HEK293T (cell line): ENCODE data around the gene SLC6A7.

ENCODE experiments used
- ARNT ChIP-seq: fragments of 450-650 bp; IDR thresholded peaks from 2 replicates; pipeline ENCODE4 v1.6.1; 2017; ENCODE audit warnings: mild to moderate bottlenecking
- BHLHE40 ChIP-seq: fragments of 450-650 bp; IDR thresholded peaks from 2 replicates; pipeline ENCODE4 v1.6.1; 2016; ENCODE audit warnings: mild to moderate bottlenecking, moderate library complexity, borderline replicate concordance
- ELF4 ChIP-seq: fragments of 450-650 bp; IDR thresholded peaks from 2 replicates; pipeline ENCODE4 v1.6.1; 2017; ENCODE audit warnings: antibody characterized with exemption
- FOXA1 ChIP-seq: fragments of 450-650 bp; IDR thresholded peaks from 2 replicates; pipeline ENCODE4 v1.6.1; 2016; ENCODE audit warnings: mild to moderate bottlenecking
- FOXK2 ChIP-seq: fragments of 450-650 bp; IDR thresholded peaks from 2 replicates; pipeline ENCODE4 v1.6.1; 2016; ENCODE audit warnings: mild to moderate bottlenecking
- FOXM1 ChIP-seq: fragments of 450-650 bp; IDR thresholded peaks from 2 replicates; pipeline ENCODE4 v1.6.1; 2017; ENCODE audit warnings: mild to moderate bottlenecking, borderline replicate concordance
- LEF1 ChIP-seq: fragments of 450-650 bp; IDR thresholded peaks from 2 replicates; pipeline ENCODE4 v1.6.1; 2017; ENCODE audit warnings: mild to moderate bottlenecking, borderline replicate concordance
- PKNOX1 ChIP-seq: fragments of 450-650 bp; IDR thresholded peaks from 2 replicates; pipeline ENCODE4 v1.6.1; 2016
- SP1 ChIP-seq: fragments of 450-650 bp; IDR thresholded peaks from 2 replicates; pipeline ENCODE4 v1.6.1; 2017
- SUZ12 ChIP-seq: fragments of 450-650 bp; IDR thresholded peaks from 2 replicates; pipeline ENCODE4 v1.6.1; 2016; ENCODE audit warnings: mild to moderate bottlenecking
- TARDBP ChIP-seq: fragments of 450-650 bp; IDR thresholded peaks from 2 replicates; pipeline ENCODE4 v1.6.1; 2016
- ZNF384 ChIP-seq: fragments of 450-650 bp; IDR thresholded peaks from 2 replicates; pipeline ENCODE4 v1.6.1; 2016

GRCh38 chr5:150176745-150177477 is 13.0 kb upstream of the SLC6A7 start:
- TF ChIP-seq FOXM1 (no peak), LEF1 (no peak), ARNT (no peak), FOXK2 (no peak), PKNOX1 (no peak), SUZ12 (no peak), FOXA1 (no peak), SP1 (no peak), BHLHE40 (no peak), ZNF384 (no peak), TARDBP (no peak), ELF4 (no peak)
